SU-DHL-6 (cell line): ENCODE results near the gene DUS1L.

Experiments
- H2AFZ ChIP-seq: fragments of 200-600 bp; sonication (generic); 2 replicates; pipeline ENCODE4 v1.6.1; 2014; ENCODE audit warnings: low read depth, mild to moderate bottlenecking, moderate library complexity, mixed read lengths, antibody characterized with exemption, low read length; ENCODE audit not compliant: severe bottlenecking
- H3F3A ChIP-seq: fragments of 200-600 bp; shearing (Covaris generic); 2 replicates; pipeline ENCODE4 v1.6.0; 2016; ENCODE audit warnings: antibody characterized with exemption, mild to moderate bottlenecking; ENCODE audit not compliant: insufficient read depth
- H3K27ac ChIP-seq: fragments of 200-600 bp; sonication (generic); 2 replicates; pipeline ENCODE4 v1.5.1; 2016; ENCODE audit warnings: low read depth, mild to moderate bottlenecking, low read length, moderate library complexity, mixed read lengths
- H3K27me3 ChIP-seq: fragments of 200-600 bp; sonication (generic), shearing (Covaris generic); 2 replicates; pipeline ENCODE4 v1.6.0; 2014; ENCODE audit warnings: mild to moderate bottlenecking, low read length
- H3K36me3 ChIP-seq: fragments of 200-600 bp; sonication (generic); 2 replicates; pipeline ENCODE4 v1.6.1; 2014; ENCODE audit warnings: mild to moderate bottlenecking, low read length, mixed read lengths
- H3K4me2 ChIP-seq: fragments of 300-600, 200-600 bp; shearing (Covaris generic), sonication (generic); 2 replicates; pipeline ENCODE4 v1.6.0; 2014; ENCODE audit warnings: low read length, low read depth, mild to moderate bottlenecking; ENCODE audit not compliant: poor library complexity, severe bottlenecking
- H3K4me3 ChIP-seq: fragments of 200-600 bp; sonication (generic); 2 replicates; pipeline ENCODE4 v1.5.1; 2014; ENCODE audit warnings: antibody characterized with exemption, low read length, mild to moderate bottlenecking, mixed read lengths; ENCODE audit not compliant: insufficient read depth, poor library complexity, severe bottlenecking
- H3K79me2 ChIP-seq: fragments of 200-600 bp; sonication (generic); 2 replicates; pipeline ENCODE4 v1.6.1; 2014; ENCODE audit warnings: mild to moderate bottlenecking, low read length, moderate library complexity; ENCODE audit not compliant: insufficient read depth
- H3K9ac ChIP-seq: fragments of 200-600 bp; sonication (generic); 2 replicates; pipeline ENCODE4 v1.7.0; 2014; ENCODE audit warnings: mild to moderate bottlenecking, low read length
- H3K9me2 ChIP-seq: fragments of 200-600 bp; sonication (generic); replicated peaks from 2 replicates; pipeline ENCODE4 v1.6.1; 2014; ENCODE audit warnings: low read length; ENCODE audit not compliant: insufficient read depth
- H3K9me3 ChIP-seq: fragments of 200-600 bp; sonication (generic); 2 replicates; pipeline ENCODE4 v1.6.1; 2014; ENCODE audit warnings: low read length, mixed read lengths; ENCODE audit not compliant: insufficient read depth
- H4K20me1 ChIP-seq: fragments of 200-600 bp; sonication (generic); 2 replicates; pipeline ENCODE4 v1.6.1; 2014; ENCODE audit warnings: low read depth, mild to moderate bottlenecking, antibody characterized with exemption, low read length, moderate library complexity, mixed read lengths
- EZH2phosphoT487 ChIP-seq: fragments of 200-600 bp; sonication (generic), shearing (Covaris generic); conservative IDR thresholded peaks from 2 replicates; pipeline ENCODE4 v1.6.1; 2018; ENCODE audit warnings: mild to moderate bottlenecking, antibody characterized with exemption, low read length, moderate library complexity, mixed read lengths
- TF ChIP-seq, protein P1 (sequence below): fragments of 200-600 bp; sonication (generic); IDR thresholded peaks from one replicate; pipeline ENCODE4 v1.5.1; 2017; ENCODE audit warnings: antibody characterized with exemption, mild to moderate bottlenecking, low read length, moderate library complexity; ENCODE audit not compliant: insufficient read depth, poor library complexity, severe bottlenecking

DUS1L gene

DNA sequence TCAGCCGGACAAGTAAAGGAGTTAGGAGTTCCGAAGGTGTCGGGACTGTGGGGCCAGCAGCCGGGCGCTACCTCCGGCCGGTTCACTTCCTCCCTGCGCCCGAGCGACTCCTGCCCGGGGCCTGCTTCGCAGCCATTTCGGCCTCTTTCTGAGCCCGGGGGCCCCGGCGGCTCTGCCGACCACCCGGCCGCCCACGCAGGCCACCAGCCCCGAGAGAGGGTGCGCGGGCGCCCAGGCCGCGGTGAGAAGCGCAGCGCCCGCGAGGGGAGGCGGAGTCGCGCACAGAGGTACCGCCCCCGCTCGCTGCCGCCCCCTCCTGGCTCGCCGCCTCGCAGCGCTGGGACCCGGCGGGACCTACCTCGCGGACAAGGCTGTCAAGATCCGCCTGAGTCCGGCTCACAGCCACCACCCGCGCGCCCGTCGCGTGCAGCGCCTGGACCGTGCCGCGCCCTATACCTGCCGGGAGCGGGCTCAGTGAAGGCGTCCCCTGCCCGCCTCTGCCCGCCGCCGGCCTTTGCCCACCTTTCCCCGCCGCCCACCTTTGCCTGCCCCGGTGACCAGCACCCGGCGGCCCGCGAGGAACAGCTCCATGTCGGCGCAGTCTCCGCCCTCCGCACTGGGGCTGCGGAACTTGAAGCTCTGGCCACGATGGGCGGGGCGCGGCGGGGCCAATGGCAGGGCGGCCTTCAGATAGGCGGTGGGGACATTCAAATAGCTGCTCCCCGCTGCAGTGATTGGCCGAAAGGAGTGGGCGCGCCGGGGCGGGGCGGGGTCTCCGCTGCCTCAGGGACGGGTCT, 28.3 kb downstream of the DUS1L start, which contains the start of gene DCXR:
TSS of gene DCXR (minus strand) at position 606 of the 797 bp plus-strand sequence. CDS start at position 591, 15 bp downstream.
- Histone ChIP-seq H3K27me3 (no peaks in the 10 kb centered on the region), H3K9me3 (no peaks in the 10 kb centered on the region), H3K9me2 (no peaks in the 10 kb centered on the region), H3K36me3 (no peaks in the 10 kb centered on the region), H3F3A (peaks cover 9% of the 10 kb centered on the region; the same call in 1 of the 2 replicates), H3K4me2 (peak within 1 kb of the TSS; percentile 96), H3K79me2 (peaks cover 11% of the 10 kb centered on the region), H3K9ac (peak within 1 kb of the TSS; percentile 92), H3K4me3 (peak within 1 kb of the TSS; percentile 94), H4K20me1 (peaks cover 4% of the 10 kb centered on the region; the same call in 1 of the 2 replicates), H2AFZ (peak within 1 kb of the TSS; percentile 87), H3K27ac (peak within 1 kb of the TSS; percentile 55)
- TF ChIP-seq, protein P1, sequence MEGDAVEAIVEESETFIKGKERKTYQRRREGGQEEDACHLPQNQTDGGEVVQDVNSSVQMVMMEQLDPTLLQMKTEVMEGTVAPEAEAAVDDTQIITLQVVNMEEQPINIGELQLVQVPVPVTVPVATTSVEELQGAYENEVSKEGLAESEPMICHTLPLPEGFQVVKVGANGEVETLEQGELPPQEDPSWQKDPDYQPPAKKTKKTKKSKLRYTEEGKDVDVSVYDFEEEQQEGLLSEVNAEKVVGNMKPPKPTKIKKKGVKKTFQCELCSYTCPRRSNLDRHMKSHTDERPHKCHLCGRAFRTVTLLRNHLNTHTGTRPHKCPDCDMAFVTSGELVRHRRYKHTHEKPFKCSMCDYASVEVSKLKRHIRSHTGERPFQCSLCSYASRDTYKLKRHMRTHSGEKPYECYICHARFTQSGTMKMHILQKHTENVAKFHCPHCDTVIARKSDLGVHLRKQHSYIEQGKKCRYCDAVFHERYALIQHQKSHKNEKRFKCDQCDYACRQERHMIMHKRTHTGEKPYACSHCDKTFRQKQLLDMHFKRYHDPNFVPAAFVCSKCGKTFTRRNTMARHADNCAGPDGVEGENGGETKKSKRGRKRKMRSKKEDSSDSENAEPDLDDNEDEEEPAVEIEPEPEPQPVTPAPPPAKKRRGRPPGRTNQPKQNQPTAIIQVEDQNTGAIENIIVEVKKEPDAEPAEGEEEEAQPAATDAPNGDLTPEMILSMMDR = peak; percentile 49
- TF ChIP-seq EZH2phosphoT487 = no peak

DNA sequence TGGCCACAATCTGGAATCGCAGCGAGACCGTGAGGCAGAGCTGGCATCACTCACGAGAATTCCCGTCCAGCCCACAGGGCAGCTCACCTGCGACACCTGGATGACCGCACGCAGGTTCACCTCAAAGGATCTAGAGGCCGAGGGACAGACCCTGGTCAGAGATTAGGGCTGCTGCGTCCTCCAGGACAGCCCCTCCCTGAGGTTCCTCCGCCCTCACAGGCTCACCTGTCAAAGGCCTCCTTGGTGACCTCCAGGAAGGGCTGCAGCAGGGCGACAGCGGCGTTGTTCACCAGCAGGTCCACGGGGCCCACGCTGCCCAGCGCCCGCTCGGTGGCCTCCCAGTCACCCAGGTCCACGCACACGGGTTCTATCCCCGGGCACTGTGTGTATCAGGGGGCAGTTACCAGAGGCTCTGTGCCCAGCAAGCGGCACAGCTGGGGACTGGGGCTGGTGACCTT, 28.9 kb downstream of the DUS1L start:
- Histone ChIP-seq H3K4me3 (peak overlapping the region; percentile 94), H3F3A (peaks cover 9% of the 10 kb centered on the region; the same call in 1 of the 2 replicates), H3K9me2 (no peaks in the 10 kb centered on the region), H3K9me3 (no peaks in the 10 kb centered on the region), H3K9ac (peak overlapping the region; percentile 92), H3K36me3 (no peaks in the 10 kb centered on the region), H4K20me1 (peaks cover 4% of the 10 kb centered on the region; the same call in 1 of the 2 replicates), H3K27ac (peak overlapping the region; percentile 55; the same call in 1 of the 2 replicates), H3K27me3 (no peaks in the 10 kb centered on the region), H3K79me2 (peaks cover 11% of the 10 kb centered on the region), H2AFZ (no peak overlapping the region), H3K4me2 (peak overlapping the region; percentile 96)
- TF ChIP-seq, protein P1 = no peak
- no peak for TF ChIP-seq EZH2phosphoT487

DNA sequence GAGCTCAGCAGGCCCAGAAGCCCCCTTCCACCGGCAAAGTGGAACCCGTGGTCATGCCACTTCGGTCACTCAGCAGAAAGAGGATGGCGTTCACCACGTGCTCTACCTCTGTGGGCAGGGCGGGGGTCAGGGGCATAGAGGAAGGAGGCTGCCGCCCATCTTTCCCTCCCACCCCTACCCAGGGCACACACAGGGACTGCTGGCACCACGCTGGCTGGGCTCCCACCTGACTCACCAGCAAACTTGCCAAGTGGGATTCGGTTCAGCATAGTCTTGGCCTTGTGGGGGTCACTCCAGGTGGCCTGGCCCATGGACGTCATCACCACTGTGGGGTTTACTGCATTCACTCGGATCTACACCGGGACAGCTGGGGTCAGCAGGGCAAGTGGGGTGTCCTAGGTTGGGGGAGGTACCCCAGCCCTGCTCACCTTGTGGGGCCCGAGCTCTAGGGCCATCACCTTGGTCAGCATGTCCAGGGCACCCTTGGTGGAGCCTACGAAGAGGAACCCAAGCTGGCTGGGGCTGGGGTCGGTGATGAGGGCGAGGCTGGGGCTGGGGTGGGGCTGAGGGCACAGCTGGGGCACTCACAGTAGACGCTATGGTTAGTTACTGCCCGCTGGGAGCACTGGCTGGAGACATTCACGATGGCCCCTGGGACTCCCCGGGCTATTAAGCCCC, 29.5 kb downstream of the DUS1L start:
- H3K4me3 ChIP-seq = peak overlapping the region; percentile 94
- H3K9me3 ChIP-seq = no peaks in the 10 kb centered on the region
- H3K9ac ChIP-seq = peak overlapping the region; percentile 92
- no peaks in the 10 kb centered on the region for H3K27me3 ChIP-seq
- H3K9me2 ChIP-seq = no peaks in the 10 kb centered on the region
- H3K4me2 ChIP-seq = peak overlapping the region; percentile 96
- peaks cover 9% of the 10 kb centered on the region; the same call in 1 of the 2 replicates for H3F3A ChIP-seq
- no peak overlapping the region for H2AFZ ChIP-seq
- no peak for TF ChIP-seq EZH2phosphoT487
- TF ChIP-seq, protein P1 = no peak
- H3K36me3 ChIP-seq = no peaks in the 10 kb centered on the region
- H3K27ac ChIP-seq = no peak overlapping the region
- peaks cover 11% of the 10 kb centered on the region for H3K79me2 ChIP-seq
- H4K20me1 ChIP-seq = peaks cover 4% of the 10 kb centered on the region; the same call in 1 of the 2 replicates
